ENCODE data around the gene TRAP1. TPM values are rescaled to one million over a fixed set of nuclear protein-coding genes. Genes with fewer than 3 reads are reported as not detected.

Gene TRAP1
- total RNA-seq, 1 donor from 2014 or later, result 115 TPM

DNA sequence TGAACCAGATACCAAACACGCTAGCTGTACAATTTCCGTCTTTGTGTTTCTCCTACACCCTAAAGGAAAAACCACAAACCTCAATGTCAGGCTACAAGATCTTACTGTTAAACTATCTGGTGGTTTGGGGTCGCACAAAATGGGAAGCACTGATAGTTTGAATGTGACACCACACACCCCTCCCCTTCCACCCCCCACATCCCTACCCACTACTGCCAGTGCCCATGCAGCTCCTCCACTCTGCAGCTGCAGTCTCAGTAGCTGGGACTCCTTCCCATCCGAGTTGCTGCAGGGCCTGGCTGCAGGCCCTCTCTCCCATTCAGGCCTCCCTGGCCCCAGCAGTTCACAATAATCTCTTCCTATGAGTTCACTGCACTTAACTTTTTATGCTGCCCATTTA is 18.4 kb downstream of the TRAP1 start:
- H3K9ac ChIP-seq (ENCODE audit: low read depth in 1 of 3, low read length in 3 of 3), result no peak overlapping the region
- peaks cover 12 to 31% (median 19%) of the 10 kb centered on the region in 3 donors for H3K4me1 ChIP-seq (ENCODE audit: control insufficient read depth in 3 of 3, insufficient read depth in 3 of 3, low read length in 3 of 3)
- H3K4me3 ChIP-seq (ENCODE audit: low read length in 3 of 3), result no peak overlapping the region
- no peaks in the 10 kb centered on the region for H3K27me3 ChIP-seq (ENCODE audit: control insufficient read depth in 3 of 3, insufficient read depth in 3 of 3, low read length in 3 of 3)
- peaks cover 0 to 3% (median 0%) of the 10 kb centered on the region in 3 donors for H3K36me3 ChIP-seq (ENCODE audit: control insufficient read depth in 3 of 3, insufficient read depth in 3 of 3, low read length in 3 of 3)
- no peak overlapping the region for H3K27ac ChIP-seq (ENCODE audit: low read depth, low read length)
- H3K9me3 ChIP-seq (ENCODE audit: control insufficient read depth in 3 of 3, low read length in 3 of 3), result no peaks in the 10 kb centered on the region

DNA sequence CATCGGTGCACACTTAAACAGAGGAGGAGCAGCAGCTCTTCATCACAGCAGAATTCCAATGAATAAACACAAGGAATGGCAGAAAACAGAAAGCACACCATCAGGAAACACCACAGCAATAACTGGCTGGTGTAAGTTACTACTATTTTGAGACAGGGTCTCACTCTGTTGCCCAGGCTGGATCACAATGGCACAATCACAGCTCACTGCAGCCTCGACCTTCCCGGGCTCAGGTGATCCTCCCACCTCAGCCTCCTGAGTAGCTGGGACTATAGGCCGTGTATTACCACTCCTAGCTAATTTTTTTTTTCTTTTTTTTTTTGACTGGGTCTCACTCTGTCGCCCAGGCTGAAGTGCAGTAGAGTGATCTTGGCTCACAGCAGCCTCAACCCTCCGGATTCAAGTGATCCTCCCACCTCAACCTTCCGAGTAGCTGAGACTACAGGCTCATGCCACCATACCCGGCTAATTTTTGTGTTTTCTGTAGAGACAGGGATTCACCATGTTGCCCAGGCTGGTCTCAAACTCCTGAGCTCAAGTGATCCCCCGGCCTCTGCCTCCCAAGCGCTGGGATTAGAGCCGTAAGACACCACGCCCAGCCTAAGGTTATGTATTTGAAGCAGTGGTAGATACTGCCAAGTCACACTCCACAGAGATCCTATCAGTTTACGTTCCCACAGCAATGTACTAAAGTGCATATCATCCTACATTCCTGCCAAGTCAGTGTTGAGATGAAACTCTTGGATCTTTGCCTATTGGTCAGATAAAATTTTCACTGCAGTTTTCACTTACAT is 20.7 kb downstream of the TRAP1 start:
- Histone ChIP-seq H3K4me1 (ENCODE audit: control insufficient read depth in 3 of 3, insufficient read depth in 3 of 3, low read length in 3 of 3) (peaks cover 17 to 42% (median 23%) of the 10 kb centered on the region in 3 donors), H3K9ac (ENCODE audit: low read depth in 1 of 3, low read length in 3 of 3) (peak overlapping the region; percentile 69 to 85 (median 75)), H3K4me3 (ENCODE audit: low read length in 3 of 3) (peak overlapping the region; percentile 51 to 60 (median 58)), H3K9me3 (ENCODE audit: control insufficient read depth in 3 of 3, low read length in 3 of 3) (no peaks in the 10 kb centered on the region), H3K27ac (ENCODE audit: low read depth, low read length) (peak overlapping the region; percentile 86), H3K36me3 (ENCODE audit: control insufficient read depth in 3 of 3, insufficient read depth in 3 of 3, low read length in 3 of 3) (peaks cover 0 to 3% (median 0%) of the 10 kb centered on the region in 3 donors), H3K27me3 (ENCODE audit: control insufficient read depth in 3 of 3, insufficient read depth in 3 of 3, low read length in 3 of 3) (no peaks in the 10 kb centered on the region)

DNA sequence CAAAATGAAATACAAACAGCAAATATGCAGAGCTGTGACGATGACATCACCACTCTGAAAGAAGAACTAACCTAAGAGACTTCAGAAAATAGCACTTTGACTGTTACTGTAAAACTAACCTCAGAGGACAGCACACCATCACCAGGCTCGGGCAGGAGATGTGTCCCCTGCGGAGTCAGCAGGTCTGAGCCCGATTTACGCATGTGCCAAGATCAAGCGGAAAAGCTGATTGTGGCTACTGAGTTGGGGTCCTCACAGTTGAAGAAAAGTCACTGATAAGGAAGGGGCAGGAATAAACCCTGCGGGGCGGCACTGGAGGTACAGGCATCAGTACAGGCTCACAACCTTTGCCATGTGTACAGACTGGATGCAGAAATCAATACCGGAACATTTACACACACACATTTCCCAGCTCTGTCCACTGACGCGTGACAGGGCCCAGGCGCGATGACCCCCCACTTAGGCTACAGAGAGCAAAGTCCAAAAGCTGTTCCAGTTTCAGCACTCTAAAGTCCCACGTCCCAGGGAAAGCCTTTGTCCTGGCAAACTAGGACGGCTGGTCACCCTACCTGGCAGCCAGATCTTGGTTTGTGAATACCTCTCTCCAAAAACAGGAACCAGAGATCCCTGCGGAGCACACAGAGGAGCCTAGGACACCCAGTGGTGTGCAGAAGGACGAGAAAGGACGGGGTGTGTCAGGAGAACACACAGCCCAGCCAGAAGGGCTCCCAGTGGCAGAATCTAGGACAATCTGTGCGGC is 21.5 kb downstream of the TRAP1 start:
- no peaks in the 10 kb centered on the region for H3K9me3 ChIP-seq (ENCODE audit: control insufficient read depth in 3 of 3, low read length in 3 of 3)
- H3K36me3 ChIP-seq (ENCODE audit: control insufficient read depth in 3 of 3, insufficient read depth in 3 of 3, low read length in 3 of 3), result peaks cover 0 to 3% (median 0%) of the 10 kb centered on the region in 3 donors
- H3K9ac ChIP-seq (ENCODE audit: low read depth in 1 of 3, low read length in 3 of 3), result peak overlapping the region; percentile 69 to 85 (median 75)
- peak overlapping the region; percentile 51 to 60 (median 58) for H3K4me3 ChIP-seq (ENCODE audit: low read length in 3 of 3)
- H3K27ac ChIP-seq (ENCODE audit: low read depth, low read length), result peak overlapping the region; percentile 86
- H3K27me3 ChIP-seq (ENCODE audit: control insufficient read depth in 3 of 3, insufficient read depth in 3 of 3, low read length in 3 of 3), result no peaks in the 10 kb centered on the region
- peaks cover 23 to 49% (median 30%) of the 10 kb centered on the region in 3 donors for H3K4me1 ChIP-seq (ENCODE audit: control insufficient read depth in 3 of 3, insufficient read depth in 3 of 3, low read length in 3 of 3)

DNA sequence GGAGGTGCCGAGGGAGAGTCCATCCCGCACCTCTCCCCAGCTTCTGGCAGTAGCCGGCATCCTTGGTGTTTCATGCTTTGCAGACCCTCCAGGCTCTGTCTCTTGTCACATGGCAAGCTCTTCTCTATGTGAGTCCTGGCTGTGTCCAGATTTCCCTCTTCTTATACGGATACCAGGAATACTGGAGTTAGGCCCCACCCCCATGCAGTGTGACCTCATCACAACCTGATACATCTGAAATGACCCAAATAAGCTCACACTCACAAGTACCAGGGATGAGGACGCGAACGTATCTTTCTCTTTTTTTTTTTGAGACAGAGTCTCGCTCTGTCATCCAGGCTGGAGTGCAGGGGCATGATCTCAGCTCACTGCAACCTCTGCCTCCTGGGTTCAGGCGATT is 23.3 kb downstream of the TRAP1 start:
- peaks cover 32 to 58% (median 36%) of the 10 kb centered on the region in 3 donors for H3K4me1 ChIP-seq (ENCODE audit: control insufficient read depth in 3 of 3, insufficient read depth in 3 of 3, low read length in 3 of 3)
- H3K36me3 ChIP-seq (ENCODE audit: control insufficient read depth in 3 of 3, insufficient read depth in 3 of 3, low read length in 3 of 3), result peaks cover 0 to 3% (median 0%) of the 10 kb centered on the region in 3 donors
- no peak overlapping the region for H3K4me3 ChIP-seq (ENCODE audit: low read length in 3 of 3)
- H3K27ac ChIP-seq (ENCODE audit: low read depth, low read length), result no peak overlapping the region
- H3K9ac ChIP-seq (ENCODE audit: low read depth in 1 of 3, low read length in 3 of 3), result no peak overlapping the region
- H3K9me3 ChIP-seq (ENCODE audit: control insufficient read depth in 3 of 3, low read length in 3 of 3), result no peaks in the 10 kb centered on the region
- no peaks in the 10 kb centered on the region for H3K27me3 ChIP-seq (ENCODE audit: control insufficient read depth in 3 of 3, insufficient read depth in 3 of 3, low read length in 3 of 3)

DNA sequence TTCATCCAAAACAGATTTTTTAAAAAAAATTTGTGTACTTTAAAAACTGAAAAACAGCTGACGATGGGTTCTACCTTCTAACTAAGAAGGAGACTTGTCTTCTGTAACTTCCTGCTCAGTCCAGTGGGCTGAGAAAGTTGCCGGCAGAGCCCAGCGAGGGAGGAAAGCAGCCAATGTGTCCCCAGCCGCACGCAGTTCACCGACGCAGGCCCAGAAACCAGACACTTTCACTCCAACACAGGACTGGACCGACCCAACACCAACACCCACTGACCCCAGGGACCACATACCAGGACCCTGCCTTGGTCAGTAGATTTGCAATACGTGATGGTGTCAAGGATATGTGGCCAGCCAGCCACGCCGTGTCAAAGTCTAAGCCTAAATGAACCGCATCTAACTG is 25.6 kb downstream of the TRAP1 start:
- Histone ChIP-seq H3K36me3 (ENCODE audit: control insufficient read depth in 3 of 3, insufficient read depth in 3 of 3, low read length in 3 of 3) (peaks cover 6 to 15% (median 9%) of the 10 kb centered on the region in 3 donors), H3K27me3 (ENCODE audit: control insufficient read depth in 3 of 3, insufficient read depth in 3 of 3, low read length in 3 of 3) (no peaks in the 10 kb centered on the region), H3K27ac (ENCODE audit: low read depth, low read length) (peak overlapping the region; percentile 16), H3K4me1 (ENCODE audit: control insufficient read depth in 3 of 3, insufficient read depth in 3 of 3, low read length in 3 of 3) (peaks cover 31 to 53% (median 36%) of the 10 kb centered on the region in 3 donors), H3K9ac (ENCODE audit: low read depth in 1 of 3, low read length in 3 of 3) (peak overlapping the region in 2 of 3 donors; percentile 16 to 38), H3K9me3 (ENCODE audit: control insufficient read depth in 3 of 3, low read length in 3 of 3) (no peaks in the 10 kb centered on the region), H3K4me3 (ENCODE audit: low read length in 3 of 3) (no peak overlapping the region)

DNA sequence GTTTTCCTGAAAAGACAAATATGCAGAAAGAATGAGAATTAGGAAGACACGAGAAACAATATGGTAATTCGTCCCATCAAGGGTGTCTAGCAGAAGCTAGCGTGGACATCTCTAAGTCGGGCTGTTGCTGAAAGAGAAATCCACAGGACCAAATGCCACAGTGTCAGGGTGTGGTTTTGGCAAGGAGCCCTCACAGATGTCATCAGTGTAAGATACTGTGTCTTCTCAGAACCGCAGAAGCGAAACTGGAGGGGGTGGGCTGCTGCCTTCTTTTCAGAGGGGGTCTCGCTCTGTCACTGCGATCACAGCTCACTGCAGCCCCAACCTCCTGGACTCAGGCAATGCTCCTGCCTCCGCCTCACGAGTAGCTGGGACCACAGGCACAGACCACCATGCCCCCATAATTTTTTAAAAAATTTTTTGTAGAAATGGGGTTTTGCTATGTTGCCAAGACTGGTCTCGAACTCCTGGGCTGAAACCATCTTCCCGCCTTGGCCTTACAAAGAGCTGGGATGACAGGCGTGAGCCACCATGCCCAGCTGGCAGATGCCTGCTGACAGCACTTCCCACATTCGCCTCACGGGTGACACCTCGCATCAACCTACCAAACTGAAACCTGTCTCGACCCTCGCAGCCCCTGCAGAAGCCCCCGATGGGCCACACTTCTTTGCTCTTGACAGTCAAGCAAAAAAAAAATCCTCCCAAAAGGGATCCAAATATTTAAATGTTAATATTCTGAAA is 26.2 kb downstream of the TRAP1 start:
- Histone ChIP-seq H3K4me3 (ENCODE audit: low read length in 3 of 3) (peak overlapping the region; percentile 72 to 89 (median 83)), H3K27ac (ENCODE audit: low read depth, low read length) (peak overlapping the region; percentile 58), H3K9ac (ENCODE audit: low read depth in 1 of 3, low read length in 3 of 3) (peak overlapping the region; percentile 57 to 90 (median 82)), H3K36me3 (ENCODE audit: control insufficient read depth in 3 of 3, insufficient read depth in 3 of 3, low read length in 3 of 3) (peaks cover 9 to 15% (median 9%) of the 10 kb centered on the region in 3 donors), H3K27me3 (ENCODE audit: control insufficient read depth in 3 of 3, insufficient read depth in 3 of 3, low read length in 3 of 3) (no peaks in the 10 kb centered on the region), H3K9me3 (ENCODE audit: control insufficient read depth in 3 of 3, low read length in 3 of 3) (no peaks in the 10 kb centered on the region), H3K4me1 (ENCODE audit: control insufficient read depth in 3 of 3, insufficient read depth in 3 of 3, low read length in 3 of 3) (peaks cover 25 to 47% (median 30%) of the 10 kb centered on the region in 3 donors)

DNA sequence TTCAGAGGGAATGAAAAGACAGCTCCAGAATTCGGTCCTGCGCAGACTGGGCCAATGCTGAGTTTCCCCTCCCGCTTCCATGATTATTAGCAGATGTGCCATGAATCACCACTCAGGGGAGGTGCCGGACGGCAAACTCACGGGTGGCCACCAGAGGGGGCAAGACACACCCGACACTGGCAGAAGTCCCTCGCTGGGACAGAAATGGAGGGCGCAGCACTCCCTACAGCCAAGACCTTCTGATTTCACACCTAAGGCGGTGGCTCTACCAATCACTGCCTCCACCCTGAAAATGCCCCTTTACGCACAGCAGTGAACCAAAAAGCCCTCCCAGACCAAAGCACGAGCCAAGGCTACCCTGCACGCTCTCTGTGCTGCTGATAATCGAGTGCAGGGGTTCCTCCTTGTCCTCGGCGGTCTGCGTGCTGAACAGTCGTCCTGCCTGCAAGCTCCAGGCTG is 26.8 kb downstream of the TRAP1 start:
- peak overlapping the region; percentile 72 to 89 (median 83) for H3K4me3 ChIP-seq (ENCODE audit: low read length in 3 of 3)
- H3K9me3 ChIP-seq (ENCODE audit: control insufficient read depth in 3 of 3, low read length in 3 of 3), result no peaks in the 10 kb centered on the region
- H3K9ac ChIP-seq (ENCODE audit: low read depth in 1 of 3, low read length in 3 of 3), result peak overlapping the region; percentile 57 to 90 (median 82)
- peak overlapping the region; percentile 58 for H3K27ac ChIP-seq (ENCODE audit: low read depth, low read length)
- H3K36me3 ChIP-seq (ENCODE audit: control insufficient read depth in 3 of 3, insufficient read depth in 3 of 3, low read length in 3 of 3), result peaks cover 14 to 21% (median 15%) of the 10 kb centered on the region in 3 donors
- H3K4me1 ChIP-seq (ENCODE audit: control insufficient read depth in 3 of 3, insufficient read depth in 3 of 3, low read length in 3 of 3), result peaks cover 20 to 40% (median 23%) of the 10 kb centered on the region in 3 donors
- no peaks in the 10 kb centered on the region for H3K27me3 ChIP-seq (ENCODE audit: control insufficient read depth in 3 of 3, insufficient read depth in 3 of 3, low read length in 3 of 3)

DNA sequence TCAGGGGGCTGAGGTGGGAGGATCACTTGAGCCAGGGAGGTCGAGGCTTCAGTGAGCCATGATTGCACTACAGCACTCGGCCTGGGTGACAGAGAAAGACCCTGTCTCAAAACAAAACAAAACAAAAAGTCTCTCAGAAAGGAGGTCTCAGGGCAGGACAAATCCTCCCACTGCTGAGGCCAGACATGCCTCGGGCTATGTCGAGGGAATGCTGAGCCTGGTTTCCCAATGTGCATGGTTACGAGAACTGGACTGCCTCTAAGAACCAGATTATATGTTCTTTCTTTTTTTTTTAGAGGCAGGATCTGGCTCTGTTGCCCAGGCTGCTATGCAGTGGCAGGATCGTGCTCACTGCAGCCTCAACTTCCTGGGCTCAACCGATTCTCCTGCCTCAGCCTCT is 27.6 kb downstream of the TRAP1 start:
- H3K9ac ChIP-seq (ENCODE audit: low read depth in 1 of 3, low read length in 3 of 3), result peak overlapping the region in 1 of 3 donors; percentile 25
- H3K27me3 ChIP-seq (ENCODE audit: control insufficient read depth in 3 of 3, insufficient read depth in 3 of 3, low read length in 3 of 3), result no peaks in the 10 kb centered on the region
- no peak overlapping the region for H3K4me3 ChIP-seq (ENCODE audit: low read length in 3 of 3)
- H3K27ac ChIP-seq (ENCODE audit: low read depth, low read length), result peak overlapping the region; percentile 58
- H3K4me1 ChIP-seq (ENCODE audit: control insufficient read depth in 3 of 3, insufficient read depth in 3 of 3, low read length in 3 of 3), result peaks cover 19 to 34% (median 20%) of the 10 kb centered on the region in 3 donors
- H3K9me3 ChIP-seq (ENCODE audit: control insufficient read depth in 3 of 3, low read length in 3 of 3), result no peaks in the 10 kb centered on the region
- peaks cover 21 to 27% (median 22%) of the 10 kb centered on the region in 3 donors for H3K36me3 ChIP-seq (ENCODE audit: control insufficient read depth in 3 of 3, insufficient read depth in 3 of 3, low read length in 3 of 3)

DNA sequence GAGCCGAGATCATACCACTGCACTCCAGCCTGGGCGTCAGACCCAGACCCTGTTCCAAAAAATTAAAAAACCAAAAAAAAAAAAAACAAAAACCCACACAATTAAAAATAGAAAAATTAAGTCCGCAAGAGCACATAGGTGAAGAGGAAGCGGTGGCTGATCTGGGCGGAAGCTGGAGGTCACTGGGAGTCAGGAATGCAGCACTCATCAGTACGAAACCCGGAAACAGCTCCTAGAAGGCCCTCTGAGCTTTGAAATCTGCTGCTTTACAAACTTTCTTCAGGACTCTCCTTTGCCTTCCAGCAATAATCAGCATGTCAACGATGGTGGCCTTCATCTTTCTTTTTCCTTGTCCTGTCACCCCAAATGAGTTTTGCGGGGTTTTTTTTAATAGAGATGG is 29.5 kb downstream of the TRAP1 start:
- Histone ChIP-seq H3K9ac (ENCODE audit: low read depth in 1 of 3, low read length in 3 of 3) (no peak overlapping the region), H3K27me3 (ENCODE audit: control insufficient read depth in 3 of 3, insufficient read depth in 3 of 3, low read length in 3 of 3) (no peaks in the 10 kb centered on the region), H3K4me3 (ENCODE audit: low read length in 3 of 3) (no peak overlapping the region), H3K36me3 (ENCODE audit: control insufficient read depth in 3 of 3, insufficient read depth in 3 of 3, low read length in 3 of 3) (peaks cover 21 to 28% (median 28%) of the 10 kb centered on the region in 3 donors), H3K9me3 (ENCODE audit: control insufficient read depth in 3 of 3, low read length in 3 of 3) (no peaks in the 10 kb centered on the region), H3K4me1 (ENCODE audit: control insufficient read depth in 3 of 3, insufficient read depth in 3 of 3, low read length in 3 of 3) (peaks cover 16 to 22% (median 20%) of the 10 kb centered on the region in 3 donors), H3K27ac (ENCODE audit: low read depth, low read length) (no peak overlapping the region)

All from skeletal muscle tissue (tissue), 4 donors.